Epidermal melanocyte (primary cell): ENCODE results near the gene EHMT1.

Source experiments
- DNase-seq: peaks from one replicate; pipeline ENCODE4 v3.0.0; 2011; ENCODE audit warnings: low spot score; ENCODE audit not compliant: insufficient read length

The EHMT1 gene

GRCh38 chr9:137784046-137784445, 165.2 kb downstream of the EHMT1 start:
- DNase-seq: no peak

DNA sequence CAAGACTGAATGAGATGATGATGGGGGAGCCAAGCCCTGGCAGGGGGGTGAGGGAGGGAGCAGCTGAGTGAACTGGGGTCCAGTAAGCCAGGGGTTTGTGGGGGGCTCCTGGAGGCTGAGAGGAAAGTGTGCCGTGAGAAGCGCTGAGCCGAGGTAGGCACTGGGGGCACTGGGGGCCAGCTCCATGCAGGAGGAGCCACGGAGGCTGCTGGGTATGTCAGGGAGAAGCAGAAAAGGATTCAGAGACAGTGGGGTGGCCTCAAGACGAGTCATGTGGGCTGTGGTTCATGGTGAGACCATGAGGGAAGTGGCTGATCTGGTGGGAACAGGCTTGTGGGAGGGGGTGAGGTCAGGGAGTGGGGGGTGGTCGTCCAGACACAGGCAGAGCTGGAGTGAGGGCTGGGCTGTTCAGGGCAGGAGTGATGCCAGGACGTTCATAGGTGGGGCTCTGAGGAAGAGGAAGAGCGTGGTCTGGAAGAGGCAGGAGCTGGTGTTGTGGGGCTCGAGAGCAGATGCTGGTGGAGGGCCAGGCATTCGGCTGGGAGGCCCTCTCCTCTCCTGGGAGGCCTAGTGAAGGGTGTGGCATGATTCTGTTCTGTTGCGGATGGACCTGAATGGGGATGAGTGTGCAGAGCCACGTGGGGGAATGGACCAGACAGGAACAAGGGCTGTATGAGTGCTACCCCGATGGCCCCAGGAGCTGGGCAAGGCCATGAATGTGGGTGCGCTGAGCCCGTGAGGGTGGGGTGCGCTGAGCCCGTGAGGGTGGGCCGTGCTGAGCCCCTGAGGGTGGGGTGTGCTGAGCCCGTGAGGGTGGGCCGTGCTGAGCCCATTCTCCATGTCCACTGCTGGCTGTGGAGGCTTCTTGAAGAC, 166.1 kb downstream of the EHMT1 start:
- no peak for DNase-seq

DNA sequence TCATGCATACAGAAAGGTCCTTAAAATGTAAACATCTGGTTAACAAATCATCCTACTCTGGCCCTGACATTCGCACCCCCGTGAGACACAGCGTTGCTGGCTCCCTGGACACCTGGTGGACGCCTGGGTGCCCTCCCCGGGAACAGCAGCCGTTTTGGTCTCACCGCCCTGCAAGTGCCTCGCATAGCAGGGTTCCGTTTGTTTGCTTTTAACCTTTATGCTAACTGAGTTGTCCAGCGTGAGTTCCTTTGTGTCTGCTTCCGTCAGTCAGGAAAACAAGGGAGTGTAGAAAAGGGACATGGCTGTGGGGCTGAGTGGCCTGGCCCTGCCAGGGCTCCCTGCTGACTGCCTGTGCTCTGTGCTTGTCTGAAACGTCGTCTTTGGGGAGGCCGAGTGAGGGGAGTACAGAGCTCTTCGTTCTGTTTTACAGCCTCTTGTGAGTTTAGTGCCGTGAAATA, 166.9 kb downstream of the EHMT1 start:
- DNase-seq: no peak

GRCh38 chr9:137786511-137786920, 167.7 kb downstream of the EHMT1 start:
- DNase-seq: no peak

DNA sequence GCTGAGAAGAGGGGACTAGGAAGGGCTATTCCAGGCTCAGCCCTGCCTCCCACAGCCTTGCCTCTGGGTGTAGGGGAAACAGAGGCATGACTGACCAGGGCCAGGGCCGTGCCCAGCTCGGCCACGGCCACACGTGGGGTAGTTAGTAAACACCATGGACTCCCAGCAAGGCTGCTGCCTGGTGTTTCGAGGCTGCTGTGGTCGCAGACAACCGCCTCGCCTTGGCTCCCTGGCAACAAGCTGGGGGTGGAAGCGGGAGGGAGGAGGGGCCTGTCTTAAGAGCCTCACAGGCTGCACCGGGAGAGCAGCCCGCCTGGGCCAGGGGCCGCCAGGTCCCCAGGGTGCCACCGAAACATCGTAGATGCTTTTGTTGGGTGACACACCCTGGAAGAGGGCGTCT, 168.6 kb downstream of the EHMT1 start:
- no peak for DNase-seq

DNA sequence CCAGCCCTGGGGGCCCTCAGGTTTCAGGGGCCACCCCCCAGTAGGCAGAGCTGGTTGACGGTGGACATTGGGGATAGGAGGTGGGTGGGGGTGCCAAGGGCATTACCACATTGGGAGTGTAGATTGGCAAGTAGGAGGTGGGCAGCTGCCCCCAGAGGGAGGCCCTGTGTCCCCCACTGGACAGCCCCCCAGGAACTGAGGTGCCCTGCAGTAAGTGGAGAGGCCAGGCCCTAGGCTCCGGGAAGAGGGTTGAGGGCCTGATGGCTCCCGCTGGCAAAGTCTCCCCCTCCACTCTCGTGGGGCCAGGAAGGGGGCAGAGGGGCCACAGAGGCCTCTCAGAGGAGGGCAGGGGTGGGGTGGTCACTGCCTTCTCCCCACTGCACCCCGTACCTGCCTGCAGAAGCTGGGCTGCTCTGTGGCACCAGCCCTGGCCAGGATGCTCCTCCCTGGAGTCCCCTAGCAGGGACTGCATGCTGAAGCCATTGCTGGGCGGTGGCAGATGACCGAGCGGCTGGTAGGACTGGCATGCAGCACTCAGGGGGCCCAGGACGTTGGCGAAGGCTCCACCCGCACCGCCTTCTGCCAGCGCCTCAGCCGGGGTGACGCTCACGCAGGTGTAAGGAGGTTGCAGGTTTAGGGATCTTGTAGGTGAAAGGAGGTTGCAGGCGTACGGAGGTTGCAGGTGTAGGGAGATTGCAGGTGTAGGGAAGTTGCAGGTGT, 169.1 kb downstream of the EHMT1 start:
- DNase-seq: no peak

DNA sequence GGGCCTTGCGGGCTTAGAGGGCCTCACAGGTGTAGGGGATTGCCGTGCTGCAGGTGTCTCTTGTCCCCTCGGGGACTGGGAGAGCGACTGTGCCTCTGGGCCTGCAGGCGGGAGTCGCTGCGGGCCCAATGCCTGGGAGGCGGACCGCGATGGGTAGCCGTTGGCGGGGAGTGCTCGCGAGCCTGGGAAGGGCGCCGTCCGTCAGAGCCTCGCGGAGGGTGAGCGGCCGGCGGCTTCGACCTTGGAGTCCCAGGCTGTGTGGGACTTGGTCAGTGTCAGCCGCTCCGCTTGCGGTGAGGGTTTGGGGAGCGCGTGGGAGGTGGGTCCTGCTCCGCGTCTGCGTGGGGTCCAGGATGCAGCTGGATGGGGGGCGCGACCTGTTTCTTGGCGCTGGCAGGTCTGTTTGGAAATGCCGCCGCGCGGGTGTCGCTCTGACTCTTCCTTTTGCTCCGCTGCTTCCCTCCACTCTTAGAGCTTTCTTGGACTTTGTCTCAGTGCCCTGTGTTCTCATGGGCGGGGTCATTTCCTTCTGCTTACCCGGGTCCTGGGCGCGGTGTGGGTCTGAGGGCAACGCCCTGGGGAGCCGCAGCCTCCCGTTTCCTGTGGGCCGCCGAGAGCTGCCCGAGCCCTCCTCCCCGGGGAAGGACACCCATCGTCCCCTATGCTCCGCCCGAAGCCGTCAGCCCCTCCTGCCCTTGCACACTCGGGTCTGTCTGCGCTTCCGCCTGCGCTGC, 169.9 kb downstream of the EHMT1 start:
- DNase-seq: no peak

DNA sequence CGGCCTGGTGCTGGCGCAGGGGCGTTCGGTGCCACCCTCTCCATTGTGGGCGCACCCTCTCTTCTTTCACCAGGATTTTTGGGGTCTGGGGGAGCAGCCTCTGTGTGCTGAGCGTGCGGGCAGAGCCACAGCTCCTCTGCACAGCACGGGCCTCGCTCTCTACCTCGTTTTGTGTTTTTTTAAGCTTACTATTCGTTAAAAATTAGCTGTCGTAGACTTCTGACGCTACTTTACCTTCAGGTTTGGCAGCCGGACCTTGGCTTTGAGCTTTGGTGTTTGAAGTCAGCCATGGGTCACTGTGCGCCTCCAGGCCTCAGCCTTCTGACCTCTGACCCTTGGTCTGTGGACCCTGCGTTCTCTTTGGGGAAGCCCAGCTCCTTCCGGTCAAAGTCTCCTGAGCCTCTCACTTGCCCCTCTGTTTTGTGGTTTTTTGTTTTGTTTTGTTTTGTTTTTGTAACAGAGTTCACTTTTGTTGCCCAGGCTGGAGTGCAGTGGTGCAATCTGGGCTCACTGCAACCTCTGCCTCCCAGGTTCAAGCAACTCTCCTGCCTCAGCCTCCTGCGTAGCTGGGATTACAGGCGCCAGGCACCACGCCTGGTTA, 170.6 kb downstream of the EHMT1 start:
- no peak for DNase-seq

- no peak for DNase-seq
Measured at GRCh38 chr9:137791947-137792346, 173.1 kb downstream of the EHMT1 start.

DNA sequence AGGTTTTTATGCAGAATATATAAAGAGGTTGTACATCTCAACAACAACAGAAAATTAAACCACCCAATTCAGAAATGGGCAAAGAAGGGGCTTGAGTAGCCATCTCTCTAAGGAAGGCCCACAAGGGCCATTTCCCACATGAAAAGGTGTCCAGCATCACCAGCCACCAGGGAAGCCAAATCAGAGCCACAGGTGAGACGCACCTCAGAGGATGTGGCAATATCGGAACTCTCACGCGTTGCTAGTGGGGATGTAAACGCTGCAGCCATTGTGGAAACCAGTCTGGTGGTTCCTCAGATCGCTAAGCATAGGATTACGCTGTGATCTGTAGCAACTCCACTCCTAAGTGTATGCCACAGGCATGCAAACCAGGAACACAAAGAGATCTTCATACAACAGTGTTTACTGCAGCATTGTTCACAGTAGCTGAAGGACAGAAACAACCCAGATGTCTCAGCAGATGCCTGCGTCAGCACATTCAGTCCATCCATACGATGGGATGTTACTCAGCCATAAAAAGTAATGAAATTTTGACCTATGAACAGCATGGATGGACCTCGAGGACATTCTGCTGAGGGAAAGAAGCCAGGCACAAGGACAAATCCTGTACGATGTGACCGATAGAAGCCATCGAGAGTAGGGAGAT, 174.5 kb downstream of the EHMT1 start:
- DNase-seq: no peak

- DNase-seq: no peak
Measured at GRCh38 chr9:137795156-137795666, 176.4 kb downstream of the EHMT1 start.

DNA sequence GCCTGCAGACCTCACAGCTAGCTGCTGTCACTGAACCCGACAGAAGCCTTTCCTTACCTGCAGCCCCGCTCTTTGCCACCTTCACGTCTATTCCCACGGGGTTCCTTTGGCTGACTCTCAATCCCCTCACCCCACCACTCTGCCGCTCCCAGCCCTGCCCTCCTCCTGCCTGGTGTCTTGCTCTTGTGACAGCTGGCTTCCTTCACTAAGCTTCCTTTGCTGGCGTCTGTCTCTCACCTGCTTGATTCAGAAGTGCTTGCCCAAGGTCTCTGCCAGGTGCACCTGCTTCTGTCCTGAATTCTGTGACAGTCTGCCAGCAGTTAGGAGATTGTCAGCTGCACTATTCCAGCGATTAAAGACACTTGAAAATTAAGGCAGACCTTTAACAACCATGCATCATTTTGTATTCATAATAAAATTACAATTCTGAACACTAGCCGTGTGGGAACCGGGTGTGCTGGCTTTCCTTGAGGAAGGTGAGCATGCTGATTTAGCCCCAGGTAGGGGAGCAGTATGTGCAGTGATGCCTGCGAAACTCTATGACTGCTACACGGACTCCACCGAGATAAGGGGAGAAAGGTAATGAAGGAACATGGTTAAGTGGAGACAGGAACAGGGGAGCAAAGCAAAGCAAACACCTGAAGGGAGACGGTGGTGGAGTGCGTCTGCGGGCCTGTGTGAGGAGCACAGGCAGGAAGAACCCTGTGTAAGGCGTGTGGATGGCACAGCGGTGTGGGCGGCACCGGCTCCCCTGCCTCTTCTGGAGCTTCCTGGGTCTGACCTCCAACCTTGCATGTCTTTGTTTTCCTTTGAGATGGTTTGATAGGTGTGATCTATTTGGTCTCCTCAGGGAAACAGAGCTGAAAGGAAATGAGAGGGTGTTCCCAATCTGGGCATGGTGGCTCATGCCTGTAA, 178.7 kb downstream of the EHMT1 start:
- no peak for DNase-seq

DNA sequence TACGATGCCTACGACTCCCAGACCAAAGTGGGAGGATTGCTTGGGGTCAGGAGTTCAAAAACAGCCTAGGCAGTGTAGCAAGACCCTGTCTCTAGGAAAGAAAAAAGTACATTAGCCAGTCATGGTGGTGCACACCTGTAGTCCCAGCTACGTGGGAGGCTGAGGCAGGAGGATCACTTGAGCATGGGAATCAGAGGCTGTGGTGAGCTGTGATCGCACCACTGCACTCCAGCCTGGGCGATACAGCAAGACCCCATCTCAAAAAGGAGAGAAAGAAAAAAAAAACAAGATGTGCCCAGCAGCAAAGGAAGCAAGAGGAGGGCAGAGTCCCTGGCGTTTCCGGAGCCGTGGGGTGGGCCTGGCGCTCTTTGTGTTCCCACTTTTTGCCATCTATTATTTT, 179.3 kb downstream of the EHMT1 start:
- DNase-seq: no peak

- no peak for DNase-seq
Measured at GRCh38 chr9:137798901-137799629, 180.3 kb downstream of the EHMT1 start.

GRCh38 chr9:137799630-137799983, 180.8 kb downstream of the EHMT1 start:
- no peak for DNase-seq

GRCh38 chr9:137800196-137801022, 181.6 kb downstream of the EHMT1 start:
- no peak for DNase-seq

- no peak for DNase-seq
Measured at GRCh38 chr9:137801023-137801319, 182.2 kb downstream of the EHMT1 start.

- no peak for DNase-seq
Measured at GRCh38 chr9:137802021-137802420, 183.2 kb downstream of the EHMT1 start.
